WTC11 (cell line): ENCODE results near the gene AK2. TPM values are rescaled to one million over a fixed set of nuclear protein-coding genes. Genes with fewer than 3 reads are reported as not detected.

ENCODE experiments used
- ATAC-seq: fragments of 200-7000 bp; cut with Tn5 transposase; 2 replicates; pipeline ENCODE4 v1.10.0; 2021; ENCODE audit warnings: mild to moderate bottlenecking, moderate library complexity
- CTCF ChIA-PET: fragments of 300-600 bp; sonication (Branson Sonifier 250); formaldehyde crosslinking; loops from one replicate; lab custom pipeline; 2021; ENCODE audit warnings: antibody characterized with exemption; lab: Charles Lee
- POLR2A ChIA-PET: fragments of 350-600 bp; sonication (Branson Sonifier 250); formaldehyde crosslinking; loops from one replicate; lab custom pipeline; 2021; ENCODE audit warnings: antibody characterized with exemption; lab: Charles Lee
- DNase-seq: peaks from one replicate; pipeline ENCODE4 v3.0.0; 2021; ENCODE audit warnings: low spot score
- H3K27ac Mint-ChIP-seq: 2 replicates; pipeline ENCODE4 v1.8.0; 2021; ENCODE audit warnings: mixed read lengths
- H3K27me3 Mint-ChIP-seq: 2 replicates; pipeline ENCODE4 v1.8.0; 2021; ENCODE audit warnings: low read depth, mild to moderate bottlenecking, moderate library complexity, mixed read lengths
- H3K36me3 Mint-ChIP-seq: 2 replicates; pipeline ENCODE4 v1.8.0; 2021; ENCODE audit warnings: mixed read lengths
- H3K4me1 Mint-ChIP-seq: 2 replicates; pipeline ENCODE4 v1.8.0; 2022; ENCODE audit warnings: mixed read lengths
- H3K4me3 Mint-ChIP-seq: 2 replicates; pipeline ENCODE4 v1.8.0; 2021; ENCODE audit warnings: mild to moderate bottlenecking, moderate library complexity, mixed read lengths
- H3K9me3 Mint-ChIP-seq: 2 replicates; pipeline ENCODE4 v1.8.0; 2021; ENCODE audit warnings: mixed read lengths
- CBFB ChIP-seq: sonication (generic); formaldehyde crosslinking; IDR thresholded peaks from 2 replicates; pipeline ENCODE4 v1.8.1; 2022; ENCODE audit warnings: mild to moderate bottlenecking, low read depth, missing genetic modification reagents
- ESRRA ChIP-seq: sonication (generic); formaldehyde crosslinking; IDR thresholded peaks from 2 replicates; pipeline ENCODE4 v1.8.1; 2022; ENCODE audit warnings: mild to moderate bottlenecking, missing genetic modification reagents, borderline replicate concordance
- FOXP1 ChIP-seq: sonication (generic); formaldehyde crosslinking; IDR thresholded peaks from 2 replicates; pipeline ENCODE4 v1.8.0; 2022; ENCODE audit warnings: missing genetic modification reagents, mild to moderate bottlenecking, moderate library complexity, borderline replicate concordance
- MXD4 ChIP-seq: fragments of 250-450 bp; sonication (Bioruptor Pico); IDR thresholded peaks from 2 replicates; pipeline ENCODE4 v1.8.0; 2021; ENCODE audit warnings: mild to moderate bottlenecking, moderate library complexity, borderline replicate concordance
- MYBL2 ChIP-seq: sonication (generic); formaldehyde crosslinking; IDR thresholded peaks from 2 replicates; pipeline ENCODE4 v1.8.1; 2023; ENCODE audit warnings: mild to moderate bottlenecking, moderate library complexity, missing genetic modification reagents
- NFATC4 ChIP-seq: fragments of 250-450 bp; sonication (Bioruptor Pico); IDR thresholded peaks from 2 replicates; pipeline ENCODE4 v1.9.0; 2021; ENCODE audit warnings: mild to moderate bottlenecking
- NFYB ChIP-seq: sonication (generic); formaldehyde crosslinking; conservative IDR thresholded peaks from 2 replicates; pipeline ENCODE4 v1.8.0; 2022; ENCODE audit warnings: low read depth, missing genetic modification reagents
- NR1H2 ChIP-seq: sonication (generic); formaldehyde crosslinking; IDR thresholded peaks from 2 replicates; pipeline ENCODE4 v1.9.0; 2021; ENCODE audit warnings: mild to moderate bottlenecking, moderate library complexity, missing genetic modification reagents
- PRRX2 ChIP-seq: fragments of 250-450 bp; sonication (Bioruptor Pico); IDR thresholded peaks from 2 replicates; pipeline ENCODE4 v1.8.0; 2021; ENCODE audit warnings: mild to moderate bottlenecking
- SMAD4 ChIP-seq: sonication (generic); formaldehyde crosslinking; IDR thresholded peaks from 2 replicates; pipeline ENCODE4 v1.8.0; 2022; ENCODE audit warnings: mild to moderate bottlenecking, missing genetic modification reagents
- TEAD1 ChIP-seq: sonication (generic); formaldehyde crosslinking; IDR thresholded peaks from 2 replicates; pipeline ENCODE4 v1.8.0; 2022; ENCODE audit warnings: mild to moderate bottlenecking, missing genetic modification reagents
- TEAD4 ChIP-seq: sonication (generic); formaldehyde crosslinking; IDR thresholded peaks from 2 replicates; pipeline ENCODE4 v1.8.0; 2022; ENCODE audit warnings: mild to moderate bottlenecking, missing genetic modification reagents
- ZNF263 ChIP-seq: sonication (generic); formaldehyde crosslinking; IDR thresholded peaks from 2 replicates; pipeline ENCODE4 v1.8.1; 2022; ENCODE audit warnings: low read depth, mild to moderate bottlenecking, moderate library complexity, missing genetic modification reagents
- ZNF416 ChIP-seq: fragments of 250-450 bp; sonication (Bioruptor Pico); IDR thresholded peaks from 2 replicates; pipeline ENCODE4 v1.9.0; 2021; ENCODE audit warnings: mild to moderate bottlenecking, inconsistent platforms
- total RNA-seq: library from RNA; stranded (reverse); gene quantifications from 3 replicates; pipeline ENCODE4 v1.2.3, GENCODE V29; 2021
- TF ChIP-seq, protein P1 (sequence below): sonication (generic); formaldehyde crosslinking; IDR thresholded peaks from 2 replicates; pipeline ENCODE4 v1.8.0; 2022; ENCODE audit warnings: missing genetic modification reagents
- TF ChIP-seq, protein P2 (sequence below): fragments of 250-450 bp; sonication (Bioruptor Pico); IDR thresholded peaks from 2 replicates; pipeline ENCODE4 v2.1.2; 2022; ENCODE audit warnings: mild to moderate bottlenecking, moderate library complexity
- TF ChIP-seq, protein P3 (sequence below): sonication (generic); formaldehyde crosslinking; IDR thresholded peaks from 2 replicates; pipeline ENCODE4 v1.8.0; 2022; ENCODE audit warnings: mild to moderate bottlenecking, missing genetic modification reagents
- TF ChIP-seq, protein P4 (sequence below): fragments of 200-600 bp; IDR thresholded peaks from 2 replicates; pipeline ENCODE4 v1.8.0; 2022; ENCODE audit warnings: antibody characterized with exemption
- TF ChIP-seq, protein P5 (sequence below): sonication (generic); formaldehyde crosslinking; IDR thresholded peaks from 2 replicates; pipeline ENCODE4 v1.8.1; 2022; ENCODE audit warnings: low read depth, missing genetic modification reagents, borderline replicate concordance
- TF ChIP-seq, protein P6 (sequence below): sonication (generic); formaldehyde crosslinking; conservative IDR thresholded peaks from 2 replicates; pipeline ENCODE4 v1.8.1; 2023; ENCODE audit warnings: mild to moderate bottlenecking, low read depth, missing genetic modification reagents, moderate library complexity

AK2 gene
- total RNA-seq, 1 experiment from 2014 or later = 124 TPM

DNA sequence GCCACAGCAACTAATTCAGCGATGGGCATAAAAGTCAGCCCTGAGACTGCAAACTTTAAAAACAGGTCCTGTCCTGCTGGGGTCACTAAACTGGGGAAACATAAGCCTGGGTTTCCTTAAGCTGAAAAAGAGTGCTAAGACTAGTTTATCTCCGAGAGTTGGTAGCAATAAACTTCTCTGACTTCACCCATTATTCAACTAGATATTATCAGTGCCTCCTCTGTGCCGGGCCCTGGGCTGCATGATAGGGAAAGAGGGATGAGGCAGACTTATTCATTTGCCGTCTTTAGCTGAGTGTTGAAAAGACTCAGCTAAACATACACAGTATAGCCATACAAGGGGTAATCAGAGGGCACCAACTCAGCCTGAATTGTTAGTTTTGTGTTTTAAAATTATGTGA, 33.0 kb downstream of the AK2 start (continued):
- TF ChIP-seq, protein P1, sequence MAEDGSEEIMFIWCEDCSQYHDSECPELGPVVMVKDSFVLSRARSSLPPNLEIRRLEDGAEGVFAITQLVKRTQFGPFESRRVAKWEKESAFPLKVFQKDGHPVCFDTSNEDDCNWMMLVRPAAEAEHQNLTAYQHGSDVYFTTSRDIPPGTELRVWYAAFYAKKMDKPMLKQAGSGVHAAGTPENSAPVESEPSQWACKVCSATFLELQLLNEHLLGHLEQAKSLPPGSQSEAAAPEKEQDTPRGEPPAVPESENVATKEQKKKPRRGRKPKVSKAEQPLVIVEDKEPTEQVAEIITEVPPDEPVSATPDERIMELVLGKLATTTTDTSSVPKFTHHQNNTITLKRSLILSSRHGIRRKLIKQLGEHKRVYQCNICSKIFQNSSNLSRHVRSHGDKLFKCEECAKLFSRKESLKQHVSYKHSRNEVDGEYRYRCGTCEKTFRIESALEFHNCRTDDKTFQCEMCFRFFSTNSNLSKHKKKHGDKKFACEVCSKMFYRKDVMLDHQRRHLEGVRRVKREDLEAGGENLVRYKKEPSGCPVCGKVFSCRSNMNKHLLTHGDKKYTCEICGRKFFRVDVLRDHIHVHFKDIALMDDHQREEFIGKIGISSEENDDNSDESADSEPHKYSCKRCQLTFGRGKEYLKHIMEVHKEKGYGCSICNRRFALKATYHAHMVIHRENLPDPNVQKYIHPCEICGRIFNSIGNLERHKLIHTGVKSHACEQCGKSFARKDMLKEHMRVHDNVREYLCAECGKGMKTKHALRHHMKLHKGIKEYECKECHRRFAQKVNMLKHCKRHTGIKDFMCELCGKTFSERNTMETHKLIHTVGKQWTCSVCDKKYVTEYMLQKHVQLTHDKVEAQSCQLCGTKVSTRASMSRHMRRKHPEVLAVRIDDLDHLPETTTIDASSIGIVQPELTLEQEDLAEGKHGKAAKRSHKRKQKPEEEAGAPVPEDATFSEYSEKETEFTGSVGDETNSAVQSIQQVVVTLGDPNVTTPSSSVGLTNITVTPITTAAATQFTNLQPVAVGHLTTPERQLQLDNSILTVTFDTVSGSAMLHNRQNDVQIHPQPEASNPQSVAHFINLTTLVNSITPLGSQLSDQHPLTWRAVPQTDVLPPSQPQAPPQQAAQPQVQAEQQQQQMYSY = no peak
- TF ChIP-seq, protein P2, sequence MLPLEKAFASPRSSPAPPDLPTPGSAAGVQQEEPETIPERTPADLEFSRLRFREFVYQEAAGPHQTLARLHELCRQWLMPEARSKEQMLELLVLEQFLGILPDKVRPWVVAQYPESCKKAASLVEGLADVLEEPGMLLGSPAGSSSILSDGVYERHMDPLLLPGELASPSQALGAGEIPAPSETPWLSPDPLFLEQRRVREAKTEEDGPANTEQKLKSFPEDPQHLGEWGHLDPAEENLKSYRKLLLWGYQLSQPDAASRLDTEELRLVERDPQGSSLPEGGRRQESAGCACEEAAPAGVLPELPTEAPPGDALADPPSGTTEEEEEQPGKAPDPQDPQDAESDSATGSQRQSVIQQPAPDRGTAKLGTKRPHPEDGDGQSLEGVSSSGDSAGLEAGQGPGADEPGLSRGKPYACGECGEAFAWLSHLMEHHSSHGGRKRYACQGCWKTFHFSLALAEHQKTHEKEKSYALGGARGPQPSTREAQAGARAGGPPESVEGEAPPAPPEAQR (CRISPR knock-in tag) = no peak
- TF ChIP-seq CBFB = no peak
- no peak for TF ChIP-seq PRRX2 (CRISPR knock-in tag)
- no peak for TF ChIP-seq TEAD4 (CRISPR knock-in tag)
- TF ChIP-seq, protein P3, sequence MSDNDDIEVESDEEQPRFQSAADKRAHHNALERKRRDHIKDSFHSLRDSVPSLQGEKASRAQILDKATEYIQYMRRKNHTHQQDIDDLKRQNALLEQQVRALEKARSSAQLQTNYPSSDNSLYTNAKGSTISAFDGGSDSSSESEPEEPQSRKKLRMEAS (CRISPR knock-in tag) = no peak
- TF ChIP-seq NR1H2 (CRISPR knock-in tag) = no peak
- no peak for TF ChIP-seq TEAD1 (CRISPR knock-in tag)
- TF ChIP-seq MXD4 (CRISPR knock-in tag) = no peak
- TF ChIP-seq, protein P4, sequence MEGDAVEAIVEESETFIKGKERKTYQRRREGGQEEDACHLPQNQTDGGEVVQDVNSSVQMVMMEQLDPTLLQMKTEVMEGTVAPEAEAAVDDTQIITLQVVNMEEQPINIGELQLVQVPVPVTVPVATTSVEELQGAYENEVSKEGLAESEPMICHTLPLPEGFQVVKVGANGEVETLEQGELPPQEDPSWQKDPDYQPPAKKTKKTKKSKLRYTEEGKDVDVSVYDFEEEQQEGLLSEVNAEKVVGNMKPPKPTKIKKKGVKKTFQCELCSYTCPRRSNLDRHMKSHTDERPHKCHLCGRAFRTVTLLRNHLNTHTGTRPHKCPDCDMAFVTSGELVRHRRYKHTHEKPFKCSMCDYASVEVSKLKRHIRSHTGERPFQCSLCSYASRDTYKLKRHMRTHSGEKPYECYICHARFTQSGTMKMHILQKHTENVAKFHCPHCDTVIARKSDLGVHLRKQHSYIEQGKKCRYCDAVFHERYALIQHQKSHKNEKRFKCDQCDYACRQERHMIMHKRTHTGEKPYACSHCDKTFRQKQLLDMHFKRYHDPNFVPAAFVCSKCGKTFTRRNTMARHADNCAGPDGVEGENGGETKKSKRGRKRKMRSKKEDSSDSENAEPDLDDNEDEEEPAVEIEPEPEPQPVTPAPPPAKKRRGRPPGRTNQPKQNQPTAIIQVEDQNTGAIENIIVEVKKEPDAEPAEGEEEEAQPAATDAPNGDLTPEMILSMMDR = no peak
- TF ChIP-seq SMAD4 (CRISPR knock-in tag) = no peak
- TF ChIP-seq FOXP1 (CRISPR knock-in tag) = no peak

DNA sequence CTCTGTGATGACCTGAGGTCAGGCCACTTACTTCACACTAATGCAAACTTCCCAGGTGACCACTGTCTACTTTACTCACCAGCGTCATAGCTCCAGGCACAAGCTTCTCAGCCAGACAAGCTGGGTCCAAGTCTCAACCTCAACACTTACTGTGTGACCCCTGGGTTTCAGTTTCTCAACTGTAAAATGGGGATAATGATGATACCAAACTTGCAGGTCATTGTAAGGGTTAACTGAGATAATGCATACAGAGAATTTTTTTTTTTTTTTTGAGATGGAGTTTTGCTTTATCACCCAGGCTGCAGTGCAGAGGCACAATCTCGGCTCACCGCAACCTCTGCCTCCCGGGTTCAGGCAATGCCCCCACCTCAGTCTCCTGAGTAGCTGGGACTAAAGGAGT, 34.7 kb downstream of the AK2 start:
- Mint-ChIP-seq H3K27me3 (no peaks in the 10 kb centered on the region), H3K9me3 (no peaks in the 10 kb centered on the region), H3K4me3 (no peak overlapping the region), H3K27ac (no peak overlapping the region), H3K4me1 (peaks cover 19% of the 10 kb centered on the region), H3K36me3 (no peaks in the 10 kb centered on the region)
- DNase-seq = no peak
- CTCF ChIA-PET = interaction anchor here (1.0 to 3.3 kb wide), 14 partner anchors 10 to 293 kb away, joined by 3 to 22 read pairs (median 6); partner anchors contain the start of gene RNF19B
- no peak for ATAC-seq
- POLR2A ChIA-PET = no interaction called here
- TF ChIP-seq MXD4 (CRISPR knock-in tag) (no peak), ZNF416 (CRISPR knock-in tag) (no peak), NFATC4 (CRISPR knock-in tag) (no peak), TEAD1 (CRISPR knock-in tag) (no peak), NFYB (CRISPR knock-in tag) (no peak), ZNF263 (no peak), MYBL2 (no peak), ESRRA (no peak)
- TF ChIP-seq, protein P1 = no peak
- TF ChIP-seq, protein P2 (CRISPR knock-in tag) = no peak
- TF ChIP-seq, protein P5, sequence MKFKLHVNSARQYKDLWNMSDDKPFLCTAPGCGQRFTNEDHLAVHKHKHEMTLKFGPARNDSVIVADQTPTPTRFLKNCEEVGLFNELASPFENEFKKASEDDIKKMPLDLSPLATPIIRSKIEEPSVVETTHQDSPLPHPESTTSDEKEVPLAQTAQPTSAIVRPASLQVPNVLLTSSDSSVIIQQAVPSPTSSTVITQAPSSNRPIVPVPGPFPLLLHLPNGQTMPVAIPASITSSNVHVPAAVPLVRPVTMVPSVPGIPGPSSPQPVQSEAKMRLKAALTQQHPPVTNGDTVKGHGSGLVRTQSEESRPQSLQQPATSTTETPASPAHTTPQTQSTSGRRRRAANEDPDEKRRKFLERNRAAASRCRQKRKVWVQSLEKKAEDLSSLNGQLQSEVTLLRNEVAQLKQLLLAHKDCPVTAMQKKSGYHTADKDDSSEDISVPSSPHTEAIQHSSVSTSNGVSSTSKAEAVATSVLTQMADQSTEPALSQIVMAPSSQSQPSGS (CRISPR knock-in tag) = no peak
- TF ChIP-seq, protein P6, sequence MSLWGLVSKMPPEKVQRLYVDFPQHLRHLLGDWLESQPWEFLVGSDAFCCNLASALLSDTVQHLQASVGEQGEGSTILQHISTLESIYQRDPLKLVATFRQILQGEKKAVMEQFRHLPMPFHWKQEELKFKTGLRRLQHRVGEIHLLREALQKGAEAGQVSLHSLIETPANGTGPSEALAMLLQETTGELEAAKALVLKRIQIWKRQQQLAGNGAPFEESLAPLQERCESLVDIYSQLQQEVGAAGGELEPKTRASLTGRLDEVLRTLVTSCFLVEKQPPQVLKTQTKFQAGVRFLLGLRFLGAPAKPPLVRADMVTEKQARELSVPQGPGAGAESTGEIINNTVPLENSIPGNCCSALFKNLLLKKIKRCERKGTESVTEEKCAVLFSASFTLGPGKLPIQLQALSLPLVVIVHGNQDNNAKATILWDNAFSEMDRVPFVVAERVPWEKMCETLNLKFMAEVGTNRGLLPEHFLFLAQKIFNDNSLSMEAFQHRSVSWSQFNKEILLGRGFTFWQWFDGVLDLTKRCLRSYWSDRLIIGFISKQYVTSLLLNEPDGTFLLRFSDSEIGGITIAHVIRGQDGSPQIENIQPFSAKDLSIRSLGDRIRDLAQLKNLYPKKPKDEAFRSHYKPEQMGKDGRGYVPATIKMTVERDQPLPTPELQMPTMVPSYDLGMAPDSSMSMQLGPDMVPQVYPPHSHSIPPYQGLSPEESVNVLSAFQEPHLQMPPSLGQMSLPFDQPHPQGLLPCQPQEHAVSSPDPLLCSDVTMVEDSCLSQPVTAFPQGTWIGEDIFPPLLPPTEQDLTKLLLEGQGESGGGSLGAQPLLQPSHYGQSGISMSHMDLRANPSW (CRISPR knock-in tag) = no peak
